IgD-negative memory B cell (primary cell): ENCODE measurements around the gene FGFBP1. TPM values are rescaled to one million over a fixed set of nuclear protein-coding genes. Genes with fewer than 3 reads are reported as not detected.

Source experiments
- H3K27ac Mint-ChIP-seq, 3 donors: one replicate each; pipeline ENCODE4 v1.8.0; 2020 to 2022; ENCODE audit warnings: mild to moderate bottlenecking in 3 of 3, mixed read lengths in 3 of 3, moderate library complexity in 1 of 3
- H3K27me3 Mint-ChIP-seq: one replicate; pipeline ENCODE4 v1.8.0; 2021; ENCODE audit warnings: mixed read lengths
- H3K36me3 Mint-ChIP-seq: one replicate; pipeline ENCODE4 v1.8.0; 2020; ENCODE audit warnings: mild to moderate bottlenecking, mixed read lengths
- H3K4me1 Mint-ChIP-seq, 3 donors: one replicate each; pipeline ENCODE4 v1.8.0; 2020 to 2022; ENCODE audit warnings: mixed read lengths in 3 of 3, mild to moderate bottlenecking in 1 of 3
- H3K4me3 Mint-ChIP-seq, 4 donors: one replicate each; pipeline ENCODE4 v1.8.0; 2020 to 2022; ENCODE audit warnings: mild to moderate bottlenecking in 4 of 4, mixed read lengths in 4 of 4, moderate library complexity in 3 of 4
- H3K9me3 Mint-ChIP-seq, 3 donors: one replicate each; pipeline ENCODE4 v1.8.0; 2020 to 2021; ENCODE audit warnings: mixed read lengths in 3 of 3, mild to moderate bottlenecking in 1 of 3
- polyA plus RNA-seq: library from polyadenylated mRNA; unstranded; fragments of 300-500 nt; fragmentation: Illumina TruSeq; gene quantifications from one replicate; pipeline ENCODE4 v1.2.3, GENCODE V29; 2021

FGFBP1 gene
- polyA plus RNA-seq, 1 donor from 2014 or later: not detected

GRCh38 chr4:15890246-15890829 lies 48.2 kb downstream of the FGFBP1 start:
- H3K4me1 Mint-ChIP-seq: peaks cover 15% of the 10 kb centered on the region in 3 donors
- H3K27me3 Mint-ChIP-seq: peaks cover 1% of the 10 kb centered on the region
- no peak overlapping the region for H3K4me3 Mint-ChIP-seq
- H3K36me3 Mint-ChIP-seq: no peaks in the 10 kb centered on the region
- H3K9me3 Mint-ChIP-seq: no peaks in the 10 kb centered on the region
- H3K27ac Mint-ChIP-seq: no peak overlapping the region

DNA sequence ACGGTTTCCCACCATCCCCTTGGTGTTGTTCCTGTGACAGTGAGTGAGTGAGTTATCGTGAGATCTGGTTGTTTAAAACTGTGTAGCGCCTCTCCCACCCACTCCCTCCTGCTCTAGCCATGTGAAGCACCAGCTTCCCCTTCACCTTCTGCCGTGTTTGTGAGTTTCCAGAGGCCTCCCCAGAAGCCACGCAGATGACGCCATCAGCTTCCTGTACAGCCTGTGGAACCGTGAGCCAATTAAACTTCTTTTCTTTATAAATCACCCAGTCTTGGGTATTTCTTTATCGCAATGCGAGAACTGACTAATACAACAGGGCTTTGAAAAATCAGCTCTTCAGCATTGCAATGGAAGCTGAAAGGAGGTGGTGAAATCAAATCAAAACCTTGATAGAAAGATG lies 50.0 kb downstream of the FGFBP1 start:
- Mint-ChIP-seq H3K36me3 (no peaks in the 10 kb centered on the region), H3K27ac (no peak overlapping the region), H3K27me3 (no peaks in the 10 kb centered on the region), H3K4me3 (no peak overlapping the region), H3K4me1 (peaks cover 15% of the 10 kb centered on the region in 3 donors), H3K9me3 (no peaks in the 10 kb centered on the region)

Other genes starting within 250 kb of the FGFBP1 start
- gene BST1, start 235.7 kb downstream of the FGFBP1 start, polyA plus RNA-seq: 0.21 TPM
- 20.9 TPM for gene CD38, start 160.4 kb downstream of the FGFBP1 start, polyA plus RNA-seq
- 13.2 TPM for gene FGFBP2, start 24.4 kb upstream of the FGFBP1 start, polyA plus RNA-seq
- not detected for gene PROM1, start 145.3 kb upstream of the FGFBP1 start, polyA plus RNA-seq